OCI-LY7 (cell line): ENCODE results near the gene GALNT12. TPM values are rescaled to one million over a fixed set of nuclear protein-coding genes. Genes with fewer than 3 reads are reported as not detected.

ENCODE experiments used
- BruUV-seq: library from RNA; stranded (reverse); fragments of 400-500 nt; replicated peaks from 2 replicates; lab custom pipeline; 2021; lab: Mats Ljungman, UMichigan
- CTCF ChIA-PET: fragments of 300-600 bp; sonication (Branson Sonifier 250); formaldehyde crosslinking; loops from one replicate; lab custom pipeline; 2022; ENCODE audit warnings: antibody characterized with exemption; ENCODE audit not compliant: unreplicated experiment; lab: Charles Lee
- POLR2A ChIA-PET: fragments of 300-600 bp; sonication (Branson Sonifier 250); formaldehyde crosslinking; loops from one replicate; lab custom pipeline; 2022; ENCODE audit warnings: antibody characterized with exemption; lab: Charles Lee
- DNase-seq: peaks from one replicate; pipeline ENCODE4 v3.0.0-alpha.2; 2015; ENCODE audit warnings: low spot score
- H2AFZ ChIP-seq: fragments of 200-600 bp; sonication (generic), shearing (Covaris generic); 2 replicates; pipeline ENCODE4 v1.6.1; 2014; ENCODE audit warnings: mild to moderate bottlenecking, antibody characterized with exemption, low read length, moderate library complexity
- H3K27ac ChIP-seq: fragments of 200-600 bp; sonication (generic); 2 replicates; pipeline ENCODE4 v1.5.1; 2014; ENCODE audit warnings: mixed run types, low read depth, mild to moderate bottlenecking, moderate library complexity, low read length, inconsistent platforms; ENCODE audit not compliant: poor library complexity, severe bottlenecking
- H3K36me3 ChIP-seq: fragments of 200-600 bp; sonication (generic); 2 replicates; pipeline ENCODE4 v1.6.1; 2014; ENCODE audit warnings: mild to moderate bottlenecking, antibody characterized with exemption, low read length, moderate library complexity, mixed read lengths; ENCODE audit not compliant: insufficient read depth
- H3K4me1 ChIP-seq: fragments of 200-600 bp; sonication (generic); 2 replicates; pipeline ENCODE4 v1.5.1; 2014; ENCODE audit warnings: mild to moderate bottlenecking, low read length; ENCODE audit not compliant: insufficient read depth, poor library complexity, severe bottlenecking
- H3K4me2 ChIP-seq: fragments of 200-600 bp; sonication (generic); 2 replicates; pipeline ENCODE4 v1.6.1; 2014; ENCODE audit warnings: mild to moderate bottlenecking, low read length
- H3K4me3 ChIP-seq: fragments of 200-600 bp; sonication (generic); 2 replicates; pipeline ENCODE4 v1.5.1; 2014; ENCODE audit warnings: mild to moderate bottlenecking, low read depth, low read length; ENCODE audit not compliant: poor library complexity, severe bottlenecking
- H3K79me2 ChIP-seq: fragments of 200-600 bp; sonication (generic); 2 replicates; pipeline ENCODE4 v1.6.1; 2016; ENCODE audit warnings: low read depth, mild to moderate bottlenecking, low read length, moderate library complexity, mixed read lengths; ENCODE audit not compliant: insufficient read depth
- H3K9me2 ChIP-seq: fragments of 200-600 bp; sonication (generic); 2 replicates; pipeline ENCODE4 v1.6.1; 2016; ENCODE audit warnings: mild to moderate bottlenecking, low read length, mixed read lengths; ENCODE audit not compliant: insufficient read depth
- H3K9me3 ChIP-seq: fragments of 200-600 bp; sonication (generic); 2 replicates; pipeline ENCODE4 v1.6.1; 2014; ENCODE audit warnings: mild to moderate bottlenecking, mixed run types, low read length, mixed read lengths
- H4K20me1 ChIP-seq: fragments of 200-600 bp; sonication (generic); 2 replicates; pipeline ENCODE4 v1.6.1; 2014; ENCODE audit warnings: mild to moderate bottlenecking, antibody characterized with exemption, low read length, moderate library complexity, mixed read lengths; ENCODE audit not compliant: insufficient read depth
- CTCF ChIP-seq: fragments of 200-600 bp; sonication (generic); conservative IDR thresholded peaks from 2 replicates; pipeline ENCODE4 v1.5.1; 2014; ENCODE audit warnings: mild to moderate bottlenecking, antibody characterized with exemption, low read length, moderate library complexity, mixed read lengths
- EZH2phosphoT487 ChIP-seq: fragments of 200-600 bp; sonication (generic); IDR thresholded peaks from 2 replicates; pipeline ENCODE4 v1.6.1; 2018; ENCODE audit warnings: low read depth, borderline replicate concordance, mild to moderate bottlenecking, mixed run types, antibody characterized with exemption, low read length, moderate library complexity, mixed read lengths
- intact Hi-C: fragments of 100-400 bp; cut with micrococcal nuclease; formaldehyde crosslinking; loops from one replicate; pipeline ENCODE4 v1.10.0; 2022; ENCODE audit not compliant: unreplicated experiment
- total RNA-seq, 2 experiments: library from RNA; depleted of rRNA in 1 of 2; stranded (reverse); fragments of >200 nt in 1 of 2; shearing (Covaris generic) in 1 of 2; gene quantifications; 2 replicates each; pipeline ENCODE4 v1.2.3, GENCODE V29; 2014 to 2022

GALNT12 gene
- total RNA-seq, 2 experiments from 2014 or later, result 5.5 to 9.7 TPM

- Histone ChIP-seq H3K4me1 (no peaks in the 10 kb centered on the region), H3K36me3 (no peaks in the 10 kb centered on the region), H3K79me2 (no peaks in the 10 kb centered on the region), H4K20me1 (no peaks in the 10 kb centered on the region), H3K9me2 (no peaks in the 10 kb centered on the region), H3K9me3 (no peaks in the 10 kb centered on the region), H3K27ac (no peak overlapping the region), H3K4me2 (no peak overlapping the region), H3K4me3 (no peak overlapping the region), H2AFZ (no peak overlapping the region)
- ChIA-PET POLR2A (interaction anchor here (0.6 kb wide), 1 partner anchor 798 kb away, joined by 4 read pairs; no protein-coding TSS in a partner anchor), CTCF (no interaction called here)
- TF ChIP-seq CTCF, result no peak
- no peak for TF ChIP-seq EZH2phosphoT487
- intact Hi-C loops, result loop anchor here (5.0 kb wide), 1 partner anchor 133 kb away; no protein-coding TSS in a partner anchor
- DNase-seq, result no peak
- no TSS peak for BruUV-seq
Measured at GRCh38 chr9:98864281-98865174, 57.1 kb downstream of the GALNT12 start.

GRCh38 chr9:98865284-98865875 lies 57.9 kb downstream of the GALNT12 start:
- Histone ChIP-seq H3K4me2 (no peak overlapping the region), H2AFZ (no peak overlapping the region), H3K36me3 (no peaks in the 10 kb centered on the region), H3K4me1 (no peaks in the 10 kb centered on the region), H3K9me3 (no peaks in the 10 kb centered on the region), H3K79me2 (no peaks in the 10 kb centered on the region), H4K20me1 (no peaks in the 10 kb centered on the region), H3K9me2 (no peaks in the 10 kb centered on the region), H3K27ac (no peak overlapping the region), H3K4me3 (no peak overlapping the region)
- POLR2A ChIA-PET, result interaction anchor here (0.6 kb wide), 1 partner anchor 797 kb away, joined by 4 read pairs; no protein-coding TSS in a partner anchor
- no TSS peak for BruUV-seq
- CTCF ChIA-PET, result no interaction called here
- no peak for DNase-seq
- TF ChIP-seq CTCF (no peak), EZH2phosphoT487 (no peak)
- intact Hi-C loops, result loop anchor here (5.0 kb wide), 1 partner anchor 132 kb away; no protein-coding TSS in a partner anchor
